DLD1 (cell line): ENCODE measurements around the gene ABHD10.

Experiments used
- in situ Hi-C: cut with HindIII; loops from 2 replicates; pipeline ENCODE4 v1.10.0; 2017; ENCODE audit warnings: low sequenced_read_pairs

The ABHD10 gene

GRCh38 chr3:111961461-111962164, 17.2 kb upstream of the ABHD10 start:
- in situ Hi-C loops, result loop anchor here (25.0 kb wide), 1 partner anchor 249 kb away; no protein-coding TSS in a partner anchor

GRCh38 chr3:111963424-111963823, 15.4 kb upstream of the ABHD10 start:
- in situ Hi-C loops, result loop anchor here (25.0 kb wide), 1 partner anchor 251 kb away; no protein-coding TSS in a partner anchor

GRCh38 chr3:111965484-111965883, 13.3 kb upstream of the ABHD10 start:
- in situ Hi-C loops, result loop anchor here (25.0 kb wide), 1 partner anchor 253 kb away; no protein-coding TSS in a partner anchor

- in situ Hi-C loops, result loop anchor here (25.0 kb wide), 1 partner anchor 255 kb away; no protein-coding TSS in a partner anchor
Measured at GRCh38 chr3:111967068-111967467, 11.8 kb upstream of the ABHD10 start.

GRCh38 chr3:111967651-111968274, 11.1 kb upstream of the ABHD10 start:
- in situ Hi-C loops, result loop anchor here (25.0 kb wide), 1 partner anchor 255 kb away; no protein-coding TSS in a partner anchor

GRCh38 chr3:111968319-111969054, 10.3 kb upstream of the ABHD10 start:
- in situ Hi-C loops, result loop anchor here (25.0 kb wide), 1 partner anchor 256 kb away; no protein-coding TSS in a partner anchor

GRCh38 chr3:111970376-111970775, 8.4 kb upstream of the ABHD10 start:
- in situ Hi-C loops, result loop anchor here (25.0 kb wide), 1 partner anchor 258 kb away; no protein-coding TSS in a partner anchor

GRCh38 chr3:111971533-111972130, 7.2 kb upstream of the ABHD10 start:
- in situ Hi-C loops, result loop anchor here (25.0 kb wide), 1 partner anchor 259 kb away; no protein-coding TSS in a partner anchor

GRCh38 chr3:111972891-111973290, 5.9 kb upstream of the ABHD10 start:
- in situ Hi-C loops, result loop anchor here (25.0 kb wide), 1 partner anchor 261 kb away; no protein-coding TSS in a partner anchor

GRCh38 chr3:111975131-111975530, 3.7 kb upstream of the ABHD10 start:
- in situ Hi-C loops, result no loop called here

- in situ Hi-C loops, result no loop called here
Measured at GRCh38 chr3:111976254-111976653, 2.6 kb upstream of the ABHD10 start.

GRCh38 chr3:111979434-111980038, 710 bp downstream of the ABHD10 start:
- in situ Hi-C loops, result no loop called here

- in situ Hi-C loops, result no loop called here
Measured at GRCh38 chr3:111980716-111981456, 2.1 kb downstream of the ABHD10 start.

GRCh38 chr3:111981457-111981763, 2.6 kb downstream of the ABHD10 start:
- in situ Hi-C loops, result no loop called here

- in situ Hi-C loops, result no loop called here
Measured at GRCh38 chr3:111984636-111985298, 5.9 kb downstream of the ABHD10 start.

- in situ Hi-C loops, result no loop called here
Measured at GRCh38 chr3:111986800-111987199, 8.0 kb downstream of the ABHD10 start.

GRCh38 chr3:111989061-111989678, 10.3 kb downstream of the ABHD10 start:
- in situ Hi-C loops, result no loop called here

GRCh38 chr3:111993038-111993437, 14.2 kb downstream of the ABHD10 start:
- in situ Hi-C loops, result no loop called here
